Endothelial cell of umbilical vein (primary cell): ENCODE measurements around the gene C14orf132.

Experiments
- FOS ChIP-seq: IDR thresholded peaks from 2 replicates; pipeline ENCODE4 v1.6.1; 2011; ENCODE audit warnings: mild to moderate bottlenecking, low read length, moderate library complexity, borderline replicate concordance; ENCODE audit not compliant: insufficient read depth
- POLR2A ChIP-seq: IDR thresholded peaks from 2 replicates; pipeline ENCODE4 v1.6.1; 2012; ENCODE audit warnings: low read depth, mild to moderate bottlenecking, control low read depth, low read length
- TF ChIP-seq, protein P1 (sequence below), 2 donors: IDR thresholded peaks; 1 replicate in 1 of 2; 2 replicates in 1 of 2; pipeline ENCODE4 v1.5.1; 2011; ENCODE audit warnings: low read length in 2 of 2, mild to moderate bottlenecking in 2 of 2, moderate library complexity in 2 of 2, control low read depth in 1 of 2, inconsistent platforms in 1 of 2, low read depth in 1 of 2; ENCODE audit not compliant: insufficient read depth in 1 of 2; ENCODE audit errors: extremely low read depth in 1 of 2

DNA sequence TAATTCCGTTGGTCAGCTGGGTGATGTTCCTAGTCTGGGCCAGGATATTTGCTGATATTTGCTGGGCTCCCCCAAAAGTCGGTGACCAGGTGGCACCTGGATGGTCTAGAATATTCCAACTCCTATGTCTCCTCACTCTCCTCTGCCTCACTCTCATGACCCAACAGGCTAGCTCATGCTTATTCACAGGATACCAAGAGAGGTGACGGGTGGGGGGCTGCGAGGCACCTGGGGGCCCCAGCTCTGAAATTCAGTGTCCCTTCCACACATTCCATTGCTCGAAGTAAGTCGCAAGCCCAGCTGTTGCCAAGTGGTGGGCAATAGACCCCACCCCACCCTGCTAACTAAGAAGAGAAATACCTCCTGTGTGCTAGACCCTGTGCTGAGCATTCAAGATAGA, 67.7 kb downstream of the C14orf132 start:
- TF ChIP-seq POLR2A (no peak), FOS (no peak)
- TF ChIP-seq, protein P1, sequence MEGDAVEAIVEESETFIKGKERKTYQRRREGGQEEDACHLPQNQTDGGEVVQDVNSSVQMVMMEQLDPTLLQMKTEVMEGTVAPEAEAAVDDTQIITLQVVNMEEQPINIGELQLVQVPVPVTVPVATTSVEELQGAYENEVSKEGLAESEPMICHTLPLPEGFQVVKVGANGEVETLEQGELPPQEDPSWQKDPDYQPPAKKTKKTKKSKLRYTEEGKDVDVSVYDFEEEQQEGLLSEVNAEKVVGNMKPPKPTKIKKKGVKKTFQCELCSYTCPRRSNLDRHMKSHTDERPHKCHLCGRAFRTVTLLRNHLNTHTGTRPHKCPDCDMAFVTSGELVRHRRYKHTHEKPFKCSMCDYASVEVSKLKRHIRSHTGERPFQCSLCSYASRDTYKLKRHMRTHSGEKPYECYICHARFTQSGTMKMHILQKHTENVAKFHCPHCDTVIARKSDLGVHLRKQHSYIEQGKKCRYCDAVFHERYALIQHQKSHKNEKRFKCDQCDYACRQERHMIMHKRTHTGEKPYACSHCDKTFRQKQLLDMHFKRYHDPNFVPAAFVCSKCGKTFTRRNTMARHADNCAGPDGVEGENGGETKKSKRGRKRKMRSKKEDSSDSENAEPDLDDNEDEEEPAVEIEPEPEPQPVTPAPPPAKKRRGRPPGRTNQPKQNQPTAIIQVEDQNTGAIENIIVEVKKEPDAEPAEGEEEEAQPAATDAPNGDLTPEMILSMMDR (IDR thresholded peaks at IDR 0.05; ENCODE audit: extremely low read depth in 1 of 2, insufficient read depth in 1 of 2, low read depth in 1 of 2, low read length in 2 of 2), result no peak
